ENCODE measurements around the gene WNT4.

- no peak for TF ChIP-seq TCF7L2 (IDR thresholded peaks at IDR 0.05; ENCODE audit: borderline replicate concordance, extremely low read depth, insufficient read depth, insufficient read length)
- TF ChIP-seq RAD21 (IDR thresholded peaks at IDR 0.05; ENCODE audit: low read depth): no peak
- TF ChIP-seq CTCF (IDR thresholded peaks at IDR 0.05 in 2 of 3, conservative IDR thresholded peaks at IDR 0.05 in 1 of 3; ENCODE audit: borderline replicate concordance in 1 of 3, insufficient read depth in 1 of 3, low read depth in 2 of 3, low read length in 2 of 3): no peak
- no peak for TF ChIP-seq REST (IDR thresholded peaks at IDR 0.05; ENCODE audit: low read depth)
- no peak for TF ChIP-seq EZH2 (IDR thresholded peaks at IDR 0.05)
- TF ChIP-seq SIN3A (IDR thresholded peaks at IDR 0.05; ENCODE audit: low read depth): no peak
- TF ChIP-seq ZBTB33 (IDR thresholded peaks at IDR 0.05; ENCODE audit: extremely low read depth, insufficient replicate concordance, low read length): no peak
- no peak for TF ChIP-seq POLR2A (IDR thresholded peaks at IDR 0.05; ENCODE audit: borderline replicate concordance, extremely low read depth, insufficient read depth, insufficient read length)
- TF ChIP-seq, protein P1, sequence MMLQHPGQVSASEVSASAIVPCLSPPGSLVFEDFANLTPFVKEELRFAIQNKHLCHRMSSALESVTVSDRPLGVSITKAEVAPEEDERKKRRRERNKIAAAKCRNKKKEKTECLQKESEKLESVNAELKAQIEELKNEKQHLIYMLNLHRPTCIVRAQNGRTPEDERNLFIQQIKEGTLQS (IDR thresholded peaks at IDR 0.05): no peak
- no peak for TF ChIP-seq CEBPB (IDR thresholded peaks at IDR 0.05; ENCODE audit: low read depth)
- TF ChIP-seq EZH2phosphoT487 (IDR thresholded peaks at IDR 0.05; ENCODE audit: borderline replicate concordance): no peak
- no peak for TF ChIP-seq POLR2AphosphoS5 (IDR thresholded peaks at IDR 0.05; ENCODE audit: low read depth, low read length)
- TF ChIP-seq CBX3 (IDR thresholded peaks at IDR 0.05; ENCODE audit: low read depth): no peak
These were observed 1.2 kb downstream of the WNT4 start for GRCh38 chr1:22141554-22142314.

Data from HCT116 (cell line).